HCT116 (cell line): ENCODE data around the gene GPR4. TPM values are rescaled to one million over a fixed set of nuclear protein-coding genes. Genes with fewer than 3 reads are reported as not detected.
A peak's percentile ranks its signal among the peaks of the same experiment; 100 is the strongest.

Experiments used
- ATAC-seq: fragments of 200-7000 bp; cut with Tn5 transposase; 2 replicates; pipeline ENCODE4 v1.9.1; 2020; ENCODE audit warnings: mild to moderate bottlenecking, moderate library complexity
- BruUV-seq: library from RNA; stranded (reverse); fragments of 400-500 nt; replicated peaks from 2 replicates; lab custom pipeline; 2021; lab: Mats Ljungman, UMichigan
- CTCF ChIA-PET: fragments of 300-600 bp; sonication (Branson Sonifier 250); formaldehyde crosslinking; loops from one replicate; lab custom pipeline; 2021; ENCODE audit warnings: antibody characterized with exemption; lab: Charles Lee
- POLR2A ChIA-PET: fragments of 300-600, 350-600 bp; sonication (Branson Sonifier 250); formaldehyde crosslinking; loops from one replicate; lab custom pipeline; 2021; ENCODE audit warnings: antibody characterized with exemption; lab: Charles Lee
- RAD21 ChIA-PET, 2 experiments: fragments of 300-600 bp; sonication (Branson Sonifier 250); formaldehyde crosslinking; loops; one replicate each; lab custom pipeline; 2023; ENCODE audit warnings: low total read pairs in 2 of 2; ENCODE audit not compliant: uncharacterized antibody in 2 of 2, unreplicated experiment in 2 of 2, low non-redundant PET in 1 of 2; lab: Charles Lee
- DNase-seq: peaks from one replicate; pipeline ENCODE4 v3.0.0-alpha.2; 2010; ENCODE audit warnings: low read depth, low spot score
- H2AFZ ChIP-seq: fragments of 200-600 bp; shearing (Covaris generic), sonication (generic); 2 replicates; pipeline ENCODE4 v1.6.1; 2017; ENCODE audit warnings: low read depth, mixed run types, mixed read lengths, antibody characterized with exemption, low read length; ENCODE audit not compliant: poor library complexity, severe bottlenecking
- H3K27ac ChIP-seq: 2 replicates; pipeline ENCODE4 v1.5.1; 2012; ENCODE audit warnings: low read depth, low read length
- H3K27me3 ChIP-seq: fragments of 200-600 bp; sonication (generic); 2 replicates; pipeline ENCODE4 v1.6.1; 2016; ENCODE audit warnings: mixed run types, low read length, mixed read lengths; ENCODE audit not compliant: insufficient read depth
- H3K36me3 ChIP-seq, 2 experiments: fragments of 200-500 bp in 1 of 2; fragments of 200-600 bp in 1 of 2; sonication (Bioruptor generic) in 1 of 2; sonication (generic) in 1 of 2; 2 replicates each; pipeline versions ENCODE4 v1.5.1 to v1.6.1; 2014 to 2016; ENCODE audit warnings: low read length in 2 of 2, inconsistent platforms in 1 of 2, mixed read lengths in 1 of 2, mixed run types in 1 of 2; ENCODE audit not compliant: insufficient read depth in 2 of 2, control insufficient read depth in 1 of 2
- H3K4me1 ChIP-seq, 2 experiments: fragments of 200-600 bp in 1 of 2; sonication (generic) in 1 of 2; 2 replicates each; pipeline versions ENCODE4 v1.5.1 to v1.6.1; 2012 to 2017; ENCODE audit warnings: low read length in 2 of 2, inconsistent platforms in 1 of 2, mild to moderate bottlenecking in 1 of 2, mixed read lengths in 1 of 2, mixed run types in 1 of 2, moderate library complexity in 1 of 2; ENCODE audit not compliant: insufficient read depth in 2 of 2, control insufficient read depth in 1 of 2
- H3K4me2 ChIP-seq: fragments of 200-600 bp; sonication (generic); 2 replicates; pipeline ENCODE4 v1.6.1; 2017; ENCODE audit warnings: mixed run types, low read length, mixed read lengths
- H3K4me3 ChIP-seq, 2 experiments: fragments of 200-600 bp in 1 of 2; sonication (generic) in 1 of 2; replicated peaks in 1 of 2; 2 replicates each; pipeline ENCODE4 v1.5.1; 2011 to 2016; ENCODE audit warnings: low read length in 2 of 2, control low read depth in 1 of 2, low read depth in 1 of 2, mild to moderate bottlenecking in 1 of 2, mixed read lengths in 1 of 2, mixed run types in 1 of 2
- H3K79me2 ChIP-seq: fragments of 200-600 bp; sonication (generic); 2 replicates; pipeline ENCODE4 v1.6.1; 2017; ENCODE audit warnings: mild to moderate bottlenecking, mixed run types, low read length, moderate library complexity, mixed read lengths; ENCODE audit not compliant: insufficient read depth
- H3K9ac ChIP-seq: fragments of 200-600 bp; sonication (generic); 2 replicates; pipeline ENCODE4 v1.6.1; 2016; ENCODE audit warnings: low read length, mixed read lengths
- H3K9me2 ChIP-seq: fragments of 200-600 bp; sonication (generic), shearing (Covaris generic); 2 replicates; pipeline ENCODE4 v1.6.1; 2017; ENCODE audit warnings: mixed run types, mild to moderate bottlenecking, moderate library complexity; ENCODE audit not compliant: insufficient read depth
- H3K9me3 ChIP-seq, 2 experiments: fragments of 200-500 bp in 1 of 2; fragments of 200-600 bp in 1 of 2; sonication (Bioruptor generic) in 1 of 2; sonication (generic) in 1 of 2; 2 replicates each; pipeline ENCODE4 v1.6.1; 2014 to 2017; ENCODE audit warnings: low read length in 2 of 2, mixed read lengths in 2 of 2, inconsistent platforms in 1 of 2, low read depth in 1 of 2, mild to moderate bottlenecking in 1 of 2, mixed run types in 1 of 2, moderate library complexity in 1 of 2; ENCODE audit not compliant: control insufficient read depth in 1 of 2, insufficient read depth in 1 of 2
- H4K20me1 ChIP-seq: fragments of 200-600 bp; sonication (generic), shearing (Covaris generic); 2 replicates; pipeline ENCODE4 v1.6.1; 2017; ENCODE audit warnings: mixed run types, mild to moderate bottlenecking, moderate library complexity; ENCODE audit not compliant: insufficient read depth
- CBX3 ChIP-seq: IDR thresholded peaks from 2 replicates; pipeline ENCODE4 v1.6.1; 2012; ENCODE audit warnings: low read depth
- CEBPB ChIP-seq: IDR thresholded peaks from 2 replicates; pipeline ENCODE4 v1.6.1; 2012; ENCODE audit warnings: low read depth
- EZH2 ChIP-seq: fragments of 200-600 bp; sonication (generic); IDR thresholded peaks from 2 replicates; pipeline ENCODE4 v1.6.1; 2017; ENCODE audit warnings: antibody characterized with exemption, mixed run types
- FOSL1 ChIP-seq: IDR thresholded peaks from 2 replicates; pipeline ENCODE4 v1.6.1; 2012; ENCODE audit warnings: low read depth
- JUND ChIP-seq: IDR thresholded peaks from 2 replicates; pipeline ENCODE4 v1.6.1; 2012
- POLR2A ChIP-seq: IDR thresholded peaks from 2 replicates; pipeline ENCODE4 v1.7.0; 2011; ENCODE audit warnings: borderline replicate concordance; ENCODE audit not compliant: insufficient read depth, insufficient read length; ENCODE audit errors: extremely low read depth
- POLR2AphosphoS5 ChIP-seq: IDR thresholded peaks from 2 replicates; pipeline ENCODE4 v1.6.1; 2011; ENCODE audit warnings: mild to moderate bottlenecking, low read depth, low read length, moderate library complexity
- SIN3A ChIP-seq: IDR thresholded peaks from 2 replicates; pipeline ENCODE4 v1.6.1; 2012; ENCODE audit warnings: low read depth
- SRF ChIP-seq: IDR thresholded peaks from 2 replicates; pipeline ENCODE4 v1.6.1; 2012; ENCODE audit warnings: low read depth
- TCF7L2 ChIP-seq: IDR thresholded peaks from 2 replicates; pipeline ENCODE4 v1.7.0; 2011; ENCODE audit warnings: borderline replicate concordance, inconsistent platforms; ENCODE audit not compliant: insufficient read depth, insufficient read length; ENCODE audit errors: extremely low read depth
- intact Hi-C: fragments of 100-400 bp; cut with micrococcal nuclease; formaldehyde crosslinking; loops from 2 replicates; pipeline ENCODE4 v1.10.0; 2022
- total RNA-seq: library from RNA; stranded (reverse); gene quantifications from one replicate; pipeline ENCODE4 v1.2.1, GENCODE V29; 2021; ENCODE audit not compliant: unreplicated experiment
- TF ChIP-seq, protein P1 (sequence below): IDR thresholded peaks from 2 replicates; pipeline ENCODE4 v1.6.1; 2011; ENCODE audit warnings: mild to moderate bottlenecking, low read length, moderate library complexity; ENCODE audit not compliant: insufficient replicate concordance; ENCODE audit errors: extremely low read depth
- TF ChIP-seq, protein P2 (sequence below), 3 experiments: fragments of 200-600 bp in 1 of 3; sonication (generic) in 1 of 3; IDR thresholded peaks in 2 of 3; conservative IDR thresholded peaks in 1 of 3; 2 replicates each; pipeline ENCODE4 v1.5.1; 2012 to 2017; ENCODE audit warnings: low read depth in 2 of 3, low read length in 2 of 3, antibody characterized with exemption in 1 of 3, borderline replicate concordance in 1 of 3, control low read depth in 1 of 3, mild to moderate bottlenecking in 1 of 3, mixed read lengths in 1 of 3, mixed run types in 1 of 3, moderate library complexity in 1 of 3; ENCODE audit not compliant: insufficient read depth in 1 of 3
- TF ChIP-seq, protein P3 (sequence below): IDR thresholded peaks from 2 replicates; pipeline ENCODE4 v1.6.1; 2012; ENCODE audit warnings: low read depth

Gene GPR4
- total RNA-seq, 1 experiment from 2014 or later, result 0.10 TPM

DNA sequence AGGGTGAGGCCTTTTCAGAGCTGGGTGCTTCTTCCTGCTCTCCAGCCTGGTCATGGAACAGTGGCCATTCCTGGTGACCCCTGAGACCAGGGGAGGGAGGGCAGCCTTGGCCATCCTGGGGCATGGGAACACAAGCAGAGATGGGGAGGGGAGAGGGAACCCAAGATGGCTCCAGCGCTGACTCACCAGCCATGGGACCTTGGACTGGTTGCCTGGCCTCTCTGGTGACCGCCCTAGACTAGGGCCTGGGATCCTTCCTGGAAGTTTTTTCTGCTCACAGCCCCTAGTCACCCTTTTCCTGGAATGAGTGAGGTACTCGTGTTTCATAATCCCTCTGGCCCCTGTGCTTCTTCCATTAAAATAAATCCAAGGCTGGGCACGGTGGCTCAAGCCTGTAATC lies 14.1 kb downstream of the GPR4 start:
- no peaks in the 10 kb centered on the region for H3K36me3 ChIP-seq
- DNase-seq (no peak), ATAC-seq (no peak)
- CTCF ChIA-PET, result no interaction called here
- intact Hi-C loops, result no loop called here
- H2AFZ ChIP-seq, result no peak overlapping the region
- H3K27ac ChIP-seq, result no peak overlapping the region; the same call in 1 of the 2 replicates
- H3K4me3 ChIP-seq, result no peak overlapping the region
- POLR2A ChIA-PET, result no interaction called here
- no peaks in the 10 kb centered on the region for H4K20me1 ChIP-seq
- no peaks in the 10 kb centered on the region for H3K27me3 ChIP-seq
- RAD21 ChIA-PET, result no interaction called here
- no peaks in the 10 kb centered on the region for H3K9me3 ChIP-seq
- H3K9ac ChIP-seq, result no peak overlapping the region
- H3K9me2 ChIP-seq, result no peaks in the 10 kb centered on the region
- H3K79me2 ChIP-seq, result peaks cover 9% of the 10 kb centered on the region; the same call in 1 of the 2 replicates
- peaks cover 6 to 21% of the 10 kb centered on the region in 2 experiments; a peak in 3 of 4 replicates for H3K4me1 ChIP-seq
- no peak for TF ChIP-seq CEBPB
- no peak for TF ChIP-seq EZH2
- TF ChIP-seq SRF, result no peak
- no peak for TF ChIP-seq CBX3
- no TSS peak for BruUV-seq
- H3K4me2 ChIP-seq, result no peak overlapping the region

DNA sequence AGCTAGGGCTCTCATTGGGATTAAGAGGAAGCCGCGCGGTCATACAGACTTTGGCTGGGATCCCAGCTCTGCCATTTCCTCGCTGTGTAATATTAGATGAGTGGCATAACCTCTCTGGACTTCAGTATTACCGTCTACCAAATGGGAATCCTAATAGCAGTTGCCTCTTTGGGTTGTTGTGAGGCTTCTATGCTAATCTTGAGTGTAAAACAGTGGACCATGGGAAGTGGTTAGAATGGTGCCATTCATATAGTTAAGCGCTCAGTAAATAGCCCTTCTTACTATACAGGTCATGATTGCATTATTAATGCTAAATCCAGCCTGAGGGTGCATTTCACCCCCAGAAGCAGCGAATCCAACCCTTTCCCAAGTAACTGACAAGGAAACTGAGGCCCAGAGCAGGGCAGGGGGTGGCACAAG lies 16.8 kb downstream of the GPR4 start:
- peak; percentile 1; the same call in 1 of the 2 replicates for ATAC-seq
- CTCF ChIA-PET, result interaction anchor here (1.4 to 1.9 kb wide), 3 partner anchors 27 to 106 kb away, joined by 4 to 14 read pairs (median 10); no protein-coding TSS in a partner anchor
- peak overlapping the region; percentile 79 for H3K27ac ChIP-seq
- no peaks in the 10 kb centered on the region for H3K9me2 ChIP-seq
- peaks cover 24% of the 10 kb centered on the region; the same call in 1 of the 2 replicates for H3K79me2 ChIP-seq
- POLR2A ChIA-PET, result no interaction called here
- peaks cover 6 to 7% of the 10 kb centered on the region in 2 experiments; a peak in 3 of 4 replicates for H3K4me1 ChIP-seq
- H3K27me3 ChIP-seq, result no peaks in the 10 kb centered on the region
- H3K9ac ChIP-seq, result peak overlapping the region; percentile 79
- no peaks in the 10 kb centered on the region for H4K20me1 ChIP-seq
- H2AFZ ChIP-seq, result no peak overlapping the region
- TSS peak; percentile 98 for BruUV-seq
- peak overlapping the region; percentile 72 to 97 for H3K4me3 ChIP-seq
- H3K36me3 ChIP-seq, result no peaks in the 10 kb centered on the region
- intact Hi-C loops, result no loop called here
- RAD21 ChIA-PET, result no interaction called here
- H3K4me2 ChIP-seq, result peak overlapping the region; percentile 70
- no peak for DNase-seq
- no peaks in the 10 kb centered on the region for H3K9me3 ChIP-seq
- TF ChIP-seq, protein P1, sequence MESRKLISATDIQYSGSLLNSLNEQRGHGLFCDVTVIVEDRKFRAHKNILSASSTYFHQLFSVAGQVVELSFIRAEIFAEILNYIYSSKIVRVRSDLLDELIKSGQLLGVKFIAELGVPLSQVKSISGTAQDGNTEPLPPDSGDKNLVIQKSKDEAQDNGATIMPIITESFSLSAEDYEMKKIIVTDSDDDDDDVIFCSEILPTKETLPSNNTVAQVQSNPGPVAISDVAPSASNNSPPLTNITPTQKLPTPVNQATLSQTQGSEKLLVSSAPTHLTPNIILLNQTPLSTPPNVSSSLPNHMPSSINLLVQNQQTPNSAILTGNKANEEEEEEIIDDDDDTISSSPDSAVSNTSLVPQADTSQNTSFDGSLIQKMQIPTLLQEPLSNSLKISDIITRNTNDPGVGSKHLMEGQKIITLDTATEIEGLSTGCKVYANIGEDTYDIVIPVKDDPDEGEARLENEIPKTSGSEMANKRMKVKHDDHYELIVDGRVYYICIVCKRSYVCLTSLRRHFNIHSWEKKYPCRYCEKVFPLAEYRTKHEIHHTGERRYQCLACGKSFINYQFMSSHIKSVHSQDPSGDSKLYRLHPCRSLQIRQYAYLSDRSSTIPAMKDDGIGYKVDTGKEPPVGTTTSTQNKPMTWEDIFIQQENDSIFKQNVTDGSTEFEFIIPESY, result no peak
- TF ChIP-seq SRF (no peak), JUND (no peak), SIN3A (no peak), POLR2A (no peak), TCF7L2 (no peak), FOSL1 (no peak), POLR2AphosphoS5 (no peak)
- TF ChIP-seq, protein P2, sequence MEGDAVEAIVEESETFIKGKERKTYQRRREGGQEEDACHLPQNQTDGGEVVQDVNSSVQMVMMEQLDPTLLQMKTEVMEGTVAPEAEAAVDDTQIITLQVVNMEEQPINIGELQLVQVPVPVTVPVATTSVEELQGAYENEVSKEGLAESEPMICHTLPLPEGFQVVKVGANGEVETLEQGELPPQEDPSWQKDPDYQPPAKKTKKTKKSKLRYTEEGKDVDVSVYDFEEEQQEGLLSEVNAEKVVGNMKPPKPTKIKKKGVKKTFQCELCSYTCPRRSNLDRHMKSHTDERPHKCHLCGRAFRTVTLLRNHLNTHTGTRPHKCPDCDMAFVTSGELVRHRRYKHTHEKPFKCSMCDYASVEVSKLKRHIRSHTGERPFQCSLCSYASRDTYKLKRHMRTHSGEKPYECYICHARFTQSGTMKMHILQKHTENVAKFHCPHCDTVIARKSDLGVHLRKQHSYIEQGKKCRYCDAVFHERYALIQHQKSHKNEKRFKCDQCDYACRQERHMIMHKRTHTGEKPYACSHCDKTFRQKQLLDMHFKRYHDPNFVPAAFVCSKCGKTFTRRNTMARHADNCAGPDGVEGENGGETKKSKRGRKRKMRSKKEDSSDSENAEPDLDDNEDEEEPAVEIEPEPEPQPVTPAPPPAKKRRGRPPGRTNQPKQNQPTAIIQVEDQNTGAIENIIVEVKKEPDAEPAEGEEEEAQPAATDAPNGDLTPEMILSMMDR (IDR thresholded peaks at IDR 0.05 in 2 of 3, conservative IDR thresholded peaks at IDR 0.05 in 1 of 3; ENCODE audit: borderline replicate concordance in 1 of 3, insufficient read depth in 1 of 3, low read depth in 2 of 3, low read length in 2 of 3), result no peak
- TF ChIP-seq, protein P3, sequence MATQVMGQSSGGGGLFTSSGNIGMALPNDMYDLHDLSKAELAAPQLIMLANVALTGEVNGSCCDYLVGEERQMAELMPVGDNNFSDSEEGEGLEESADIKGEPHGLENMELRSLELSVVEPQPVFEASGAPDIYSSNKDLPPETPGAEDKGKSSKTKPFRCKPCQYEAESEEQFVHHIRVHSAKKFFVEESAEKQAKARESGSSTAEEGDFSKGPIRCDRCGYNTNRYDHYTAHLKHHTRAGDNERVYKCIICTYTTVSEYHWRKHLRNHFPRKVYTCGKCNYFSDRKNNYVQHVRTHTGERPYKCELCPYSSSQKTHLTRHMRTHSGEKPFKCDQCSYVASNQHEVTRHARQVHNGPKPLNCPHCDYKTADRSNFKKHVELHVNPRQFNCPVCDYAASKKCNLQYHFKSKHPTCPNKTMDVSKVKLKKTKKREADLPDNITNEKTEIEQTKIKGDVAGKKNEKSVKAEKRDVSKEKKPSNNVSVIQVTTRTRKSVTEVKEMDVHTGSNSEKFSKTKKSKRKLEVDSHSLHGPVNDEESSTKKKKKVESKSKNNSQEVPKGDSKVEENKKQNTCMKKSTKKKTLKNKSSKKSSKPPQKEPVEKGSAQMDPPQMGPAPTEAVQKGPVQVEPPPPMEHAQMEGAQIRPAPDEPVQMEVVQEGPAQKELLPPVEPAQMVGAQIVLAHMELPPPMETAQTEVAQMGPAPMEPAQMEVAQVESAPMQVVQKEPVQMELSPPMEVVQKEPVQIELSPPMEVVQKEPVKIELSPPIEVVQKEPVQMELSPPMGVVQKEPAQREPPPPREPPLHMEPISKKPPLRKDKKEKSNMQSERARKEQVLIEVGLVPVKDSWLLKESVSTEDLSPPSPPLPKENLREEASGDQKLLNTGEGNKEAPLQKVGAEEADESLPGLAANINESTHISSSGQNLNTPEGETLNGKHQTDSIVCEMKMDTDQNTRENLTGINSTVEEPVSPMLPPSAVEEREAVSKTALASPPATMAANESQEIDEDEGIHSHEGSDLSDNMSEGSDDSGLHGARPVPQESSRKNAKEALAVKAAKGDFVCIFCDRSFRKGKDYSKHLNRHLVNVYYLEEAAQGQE, result no peak
